H1 (cell line): ENCODE results near the gene SNCAIP.

Experiments
- CHD2 ChIP-seq: IDR thresholded peaks from 2 replicates; pipeline ENCODE4 v1.6.1; 2012; ENCODE audit warnings: low read length, improper control_type of control experiment
- CTCF ChIP-seq, 3 experiments: IDR thresholded peaks; 1 replicate in 2 of 3; 2 replicates in 1 of 3; pipeline versions ENCODE4 v1.5.1 to v1.6.1; 2011; ENCODE audit warnings: low read length in 3 of 3, mild to moderate bottlenecking in 3 of 3, inconsistent platforms in 2 of 3, low read depth in 1 of 3, moderate library complexity in 1 of 3; ENCODE audit not compliant: insufficient read depth in 1 of 3; ENCODE audit errors: control extremely low read depth in 1 of 3
- MAFK ChIP-seq: IDR thresholded peaks from 2 replicates; pipeline ENCODE4 v1.6.1; 2012; ENCODE audit warnings: low read depth, mild to moderate bottlenecking, improper control_type of control experiment, low read length
- POLR2A ChIP-seq, 2 experiments: IDR thresholded peaks; 1 replicate in 1 of 2; 2 replicates in 1 of 2; pipeline ENCODE4 v1.6.1; 2011; ENCODE audit warnings: low read depth in 2 of 2, low read length in 2 of 2, mild to moderate bottlenecking in 2 of 2; ENCODE audit errors: control extremely low read depth in 1 of 2
- POLR2AphosphoS5 ChIP-seq: IDR thresholded peaks from 2 replicates; pipeline ENCODE4 v1.6.1; 2011; ENCODE audit warnings: low read depth, low read length
- YY1 ChIP-seq: IDR thresholded peaks from 2 replicates; pipeline ENCODE4 v1.6.1; 2011; ENCODE audit warnings: low read depth, mild to moderate bottlenecking, low read length

DNA sequence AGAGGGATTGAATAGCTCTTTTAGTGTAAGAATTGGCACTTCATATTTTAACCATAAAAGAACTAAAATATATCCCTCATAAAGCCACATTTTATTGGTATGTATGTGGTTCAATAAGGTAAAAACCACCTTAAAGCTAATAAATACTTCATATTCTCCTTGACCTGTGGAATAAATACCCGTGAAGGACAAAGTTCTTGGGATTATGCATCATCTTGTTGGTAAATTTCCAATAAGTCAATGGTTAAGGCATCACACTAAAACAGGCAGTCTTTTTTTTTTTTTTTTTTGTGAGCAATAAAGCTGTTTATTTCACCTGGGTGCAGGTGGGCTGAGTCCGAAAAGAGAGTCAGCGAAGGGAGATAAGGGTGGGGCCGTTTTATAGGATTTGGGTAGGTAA lies 161.9 kb downstream of the SNCAIP start:
- TF ChIP-seq YY1 = no peak
- TF ChIP-seq POLR2A (IDR thresholded peaks at IDR 0.05; ENCODE audit: control extremely low read depth in 1 of 2, low read depth in 2 of 2, low read length in 2 of 2) = no peak
- TF ChIP-seq CTCF (IDR thresholded peaks at IDR 0.05; ENCODE audit: control extremely low read depth in 1 of 3, insufficient read depth in 1 of 3, low read depth in 1 of 3, low read length in 3 of 3) = no peak
- TF ChIP-seq POLR2AphosphoS5 = no peak
- no peak for TF ChIP-seq MAFK
- no peak for TF ChIP-seq CHD2
